Liver (tissue), 3 donors: ENCODE results near the gene EHMT1.
"Not testable (repeated sequence)": the region's sequence is repeated elsewhere in the genome, so short reads cannot be mapped to it uniquely, and the experiment has no call there.

ENCODE experiments used
- ATF3 ChIP-seq: IDR thresholded peaks from 2 replicates; pipeline ENCODE4 v1.6.1; 2016; ENCODE audit warnings: antibody characterized with exemption
- CTCF ChIP-seq: fragments of 150-350 bp; IDR thresholded peaks from 2 replicates; pipeline ENCODE4 v1.5.1; 2017; ENCODE audit warnings: improper control_type of control experiment, low read depth, low read length; ENCODE audit not compliant: missing input control
- EGR1 ChIP-seq, 2 donors: IDR thresholded peaks; 2 replicates each; pipeline ENCODE4 v1.6.1; 2016 to 2018; ENCODE audit warnings: antibody characterized with exemption in 2 of 2, low read depth in 2 of 2
- FOXA1 ChIP-seq: IDR thresholded peaks from 2 replicates; pipeline ENCODE4 v1.6.1; 2016; ENCODE audit warnings: antibody characterized with exemption
- FOXA2 ChIP-seq: IDR thresholded peaks from 2 replicates; pipeline ENCODE4 v1.6.1; 2016; ENCODE audit warnings: antibody characterized with exemption
- GABPA ChIP-seq, 2 donors: IDR thresholded peaks in 1 of 2; conservative IDR thresholded peaks in 1 of 2; 2 replicates each; pipeline ENCODE4 v1.6.1; 2016; ENCODE audit warnings: antibody characterized with exemption in 2 of 2, mild to moderate bottlenecking in 1 of 2, moderate library complexity in 1 of 2
- JUND ChIP-seq, 2 donors: IDR thresholded peaks; 2 replicates each; pipeline ENCODE4 v1.6.1; 2016; ENCODE audit warnings: antibody characterized with exemption in 2 of 2
- MAX ChIP-seq: IDR thresholded peaks from 2 replicates; pipeline ENCODE4 v1.6.1; 2016; ENCODE audit warnings: antibody characterized with exemption
- NR2F2 ChIP-seq: IDR thresholded peaks from 2 replicates; pipeline ENCODE4 v1.6.1; 2016; ENCODE audit warnings: antibody characterized with exemption
- RAD21 ChIP-seq, 2 donors: IDR thresholded peaks; 2 replicates each; pipeline ENCODE4 v1.6.1; 2016; ENCODE audit warnings: antibody characterized with exemption in 2 of 2, mild to moderate bottlenecking in 2 of 2
- REST ChIP-seq: IDR thresholded peaks from 2 replicates; pipeline ENCODE4 v1.6.1; 2016; ENCODE audit warnings: antibody characterized with exemption, mild to moderate bottlenecking
- SP1 ChIP-seq: IDR thresholded peaks from 2 replicates; pipeline ENCODE4 v1.6.1; 2018; ENCODE audit warnings: antibody characterized with exemption, mild to moderate bottlenecking
- ZBTB33 ChIP-seq: IDR thresholded peaks from 2 replicates; pipeline ENCODE4 v1.6.1; 2016; ENCODE audit warnings: antibody characterized with exemption
- donor health status: healthy.
- donor health status: healthy.

- TF ChIP-seq JUND (IDR thresholded peaks at IDR 0.05); CTCF; RAD21 (IDR thresholded peaks at IDR 0.05); FOXA2; SP1; MAX; NR2F2; FOXA1; REST; ATF3; ZBTB33; GABPA (IDR thresholded peaks at IDR 0.05 in 1 of 2, conservative IDR thresholded peaks at IDR 0.05 in 1 of 2); EGR1 (IDR thresholded peaks at IDR 0.05; ENCODE audit: low read depth in 2 of 2): not testable (repeated sequence)
Measured at GRCh38 chr9:137885121-137885520, 266.3 kb downstream of the EHMT1 start.
